Smooth muscle cell of the brain vasculature (primary cell): ENCODE data around the gene PYGO2.

Experiments used
- DNase-seq: peaks from one replicate; pipeline ENCODE4 v3.0.0-alpha.2; 2012; ENCODE audit warnings: low read depth, low spot score

Gene PYGO2

GRCh38 chr1:154941333-154942013 is 20.1 kb downstream of the PYGO2 start:
- no peak for DNase-seq

GRCh38 chr1:154940651-154941194 is 20.9 kb downstream of the PYGO2 start:
- no peak for DNase-seq

GRCh38 chr1:154940213-154940560 is 21.4 kb downstream of the PYGO2 start:
- no peak for DNase-seq

- DNase-seq: no peak
These were observed 22.8 kb downstream of the PYGO2 start for GRCh38 chr1:154938604-154939399.

- DNase-seq: no peak
These were observed 23.6 kb downstream of the PYGO2 start for GRCh38 chr1:154937988-154938386.

- DNase-seq: peak; percentile 95
These were observed 24.2 kb downstream of the PYGO2 start for GRCh38 chr1:154937085-154937987.

GRCh38 chr1:154936555-154937084 is 25.0 kb downstream of the PYGO2 start, which contains the start of gene PMVK:
TSS of gene PMVK (minus strand) at chr1:154936719. CDS start at chr1:154936685, 34 bp downstream.
- DNase-seq: peak; percentile 97

- DNase-seq: no peak
These were observed 25.6 kb downstream of the PYGO2 start for GRCh38 chr1:154935749-154936554.

GRCh38 chr1:154934358-154934948 is 27.1 kb downstream of the PYGO2 start:
- no peak for DNase-seq

GRCh38 chr1:154931940-154932487 is 29.6 kb downstream of the PYGO2 start:
- DNase-seq: no peak

GRCh38 chr1:154926201-154926600 is 35.4 kb downstream of the PYGO2 start:
- no peak for DNase-seq

- DNase-seq: no peak
These were observed 36.0 kb downstream of the PYGO2 start for GRCh38 chr1:154925335-154926170.

GRCh38 chr1:154923695-154924094 is 37.9 kb downstream of the PYGO2 start:
- no peak for DNase-seq

GRCh38 chr1:154913273-154913672 is 48.3 kb downstream of the PYGO2 start:
- DNase-seq: no peak

GRCh38 chr1:154912755-154913154 is 48.8 kb downstream of the PYGO2 start:
- no peak for DNase-seq

GRCh38 chr1:154911691-154912550 is 49.7 kb downstream of the PYGO2 start:
- DNase-seq: no peak

- DNase-seq: no peak
These were observed 50.7 kb downstream of the PYGO2 start for GRCh38 chr1:154910851-154911250.

- DNase-seq: no peak
These were observed 52.6 kb downstream of the PYGO2 start for GRCh38 chr1:154908937-154909336.
